LNCAP (cell line): ENCODE measurements around the gene RGS4.

Experiments
- CTCF ChIP-seq: fragments of 450-650 bp; IDR thresholded peaks from 2 replicates; pipeline ENCODE4 v1.5.1; 2017; ENCODE audit warnings: mild to moderate bottlenecking

RGS4 gene

GRCh38 chr1:163106364-163106987 lies 37.3 kb downstream of the RGS4 start:
- TF ChIP-seq CTCF: no peak

GRCh38 chr1:163107655-163108054 lies 38.5 kb downstream of the RGS4 start:
- no peak for TF ChIP-seq CTCF

GRCh38 chr1:163115887-163116286 lies 46.7 kb downstream of the RGS4 start:
- no peak for TF ChIP-seq CTCF

- TF ChIP-seq CTCF: no peak
These were observed 50.5 kb downstream of the RGS4 start for GRCh38 chr1:163119707-163120106.

GRCh38 chr1:163120372-163120771 lies 51.2 kb downstream of the RGS4 start:
- no peak for TF ChIP-seq CTCF

- TF ChIP-seq CTCF: no peak
These were observed 55.7 kb downstream of the RGS4 start for GRCh38 chr1:163124812-163125211.
